GM19238 (cell line): ENCODE measurements around the gene TMEM129.

ENCODE experiments used
- DNase-seq: peaks from one replicate; pipeline ENCODE4 v3.0.0; 2011; ENCODE audit warnings: low spot score; ENCODE audit not compliant: insufficient read length

Gene TMEM129

GRCh38 chr4:1669850-1670249 is 51.3 kb downstream of the TMEM129 start:
- no peak for DNase-seq

- DNase-seq = no peak
These were observed 51.9 kb downstream of the TMEM129 start for GRCh38 chr4:1669270-1669669.

GRCh38 chr4:1668488-1668840 is 52.7 kb downstream of the TMEM129 start:
- no peak for DNase-seq

DNA sequence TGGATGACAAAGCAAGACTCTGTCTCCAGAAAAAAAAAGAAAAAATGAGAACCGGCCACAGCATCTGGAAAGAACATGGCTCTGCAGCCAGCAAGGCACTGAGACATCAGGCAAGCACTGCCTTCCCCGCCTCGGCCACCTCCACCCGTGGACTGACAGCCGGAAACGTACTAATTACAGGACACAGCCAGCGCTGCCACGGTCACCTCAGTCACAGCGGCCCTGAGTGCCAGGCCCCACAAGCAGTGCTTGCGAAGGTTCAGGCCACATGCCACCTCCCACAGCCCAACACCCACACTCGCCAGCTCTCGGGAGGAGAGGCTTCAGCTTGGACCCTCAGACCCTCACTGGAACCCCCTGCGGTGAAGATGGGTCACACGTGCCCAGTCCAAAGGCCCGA is 53.9 kb downstream of the TMEM129 start:
- no peak for DNase-seq

- DNase-seq = no peak
These were observed 54.7 kb downstream of the TMEM129 start for GRCh38 chr4:1666391-1666790.
